ENCODE data around the gene TSPAN3. TPM values are rescaled to one million over a fixed set of nuclear protein-coding genes. Genes with fewer than 3 reads are reported as not detected.
A peak's percentile ranks its signal among the peaks of the same experiment; 100 is the strongest.

TSPAN3 gene
- total RNA-seq, 1 donor from 2014 or later, result 113 TPM

GRCh38 chr15:76994971-76995945 is 75.7 kb downstream of the TSPAN3 start, which contains the start of gene PSTPIP1:
PSTPIP1 (plus strand) TSS chr15:76995126; CDS start chr15:76995574, 448 bp downstream.
- POLR2A ChIA-PET, result interaction anchor here (0.5 to 3.0 kb wide), 21 partner anchors 10 to 1604 kb away, joined by 3 to 16 read pairs (median 5); partner anchors contain the start of genes RCN2, SCAPER and TSPAN3
- no peaks in the 10 kb centered on the region for H3K27me3 Mint-ChIP-seq
- intact Hi-C loops (cut with micrococcal nuclease), result loop anchor here (1.0 to 2.0 kb wide), 2 partner anchors 16 to 64 kb away; partner anchors contain the start of gene RCN2
- peak; percentile 64 for DNase-seq
- peak within 1 kb of the TSS; percentile 95 for H3K27ac Mint-ChIP-seq
- H3K4me3 Mint-ChIP-seq, result peak within 1 kb of the TSS; percentile 88
- CTCF ChIA-PET, result interaction anchor here (0.8 to 1.6 kb wide), 4 partner anchors 22 to 548 kb away, joined by 4 to 5 read pairs (median 4); no protein-coding TSS in a partner anchor
- H3K9me3 Mint-ChIP-seq, result no peaks in the 10 kb centered on the region
- peak; percentile 90 for ATAC-seq (ENCODE audit: low read depth)
- no peak for TF ChIP-seq CTCF (IDR thresholded peaks at IDR 0.05)
- peaks cover 15% of the 10 kb centered on the region for H3K36me3 Mint-ChIP-seq (ENCODE audit: low read depth)
- peaks cover 60% of the 10 kb centered on the region for H3K4me1 Mint-ChIP-seq

GRCh38 chr15:76994496-76994895 is 76.4 kb downstream of the TSPAN3 start:
- Mint-ChIP-seq H3K4me1 (peaks cover 63% of the 10 kb centered on the region), H3K27me3 (no peaks in the 10 kb centered on the region), H3K27ac (peak overlapping the region; percentile 95), H3K36me3 (ENCODE audit: low read depth) (peaks cover 13% of the 10 kb centered on the region), H3K9me3 (no peaks in the 10 kb centered on the region), H3K4me3 (peak overlapping the region; percentile 88)
- ChIA-PET CTCF (interaction anchor here (1.1 kb wide), 1 partner anchor 21 kb away, joined by 5 read pairs; no protein-coding TSS in a partner anchor), POLR2A (interaction anchor here (0.6 to 3.0 kb wide), 14 partner anchors 11 to 543 kb away, joined by 3 to 12 read pairs (median 5); partner anchors contain the start of genes SCAPER and TSPAN3)
- no peak for TF ChIP-seq CTCF (IDR thresholded peaks at IDR 0.05)
- ATAC-seq (ENCODE audit: low read depth), result no peak
- intact Hi-C loops (cut with micrococcal nuclease), result loop anchor here (2.0 kb wide), 1 partner anchor 64 kb away; the partner anchor contains the start of gene RCN2
- DNase-seq, result no peak

GRCh38 chr15:76994001-76994400 is 76.9 kb downstream of the TSPAN3 start:
- H3K4me1 Mint-ChIP-seq, result peaks cover 60% of the 10 kb centered on the region
- H3K27me3 Mint-ChIP-seq, result no peaks in the 10 kb centered on the region
- CTCF ChIA-PET, result no interaction called here
- peaks cover 9% of the 10 kb centered on the region for H3K36me3 Mint-ChIP-seq (ENCODE audit: low read depth)
- intact Hi-C loops (cut with micrococcal nuclease), result loop anchor here (2.0 kb wide), 1 partner anchor 63 kb away; the partner anchor contains the start of gene RCN2
- no peak overlapping the region for H3K4me3 Mint-ChIP-seq
- no peak for ATAC-seq (ENCODE audit: low read depth)
- POLR2A ChIA-PET, result interaction anchor here (0.6 to 3.0 kb wide), 6 partner anchors 9 to 89 kb away, joined by 3 to 12 read pairs (median 6); partner anchors contain the start of gene SCAPER
- H3K27ac Mint-ChIP-seq, result peak overlapping the region; percentile 95
- TF ChIP-seq CTCF (IDR thresholded peaks at IDR 0.05), result no peak
- peak; percentile 12 for DNase-seq
- H3K9me3 Mint-ChIP-seq, result no peaks in the 10 kb centered on the region

GRCh38 chr15:76993114-76993725 is 77.7 kb downstream of the TSPAN3 start:
- H3K4me1 Mint-ChIP-seq, result peaks cover 63% of the 10 kb centered on the region
- DNase-seq (no peak), ATAC-seq (ENCODE audit: low read depth) (no peak)
- CTCF ChIA-PET, result no interaction called here
- POLR2A ChIA-PET, result interaction anchor here (1.0 to 2.2 kb wide), 2 partner anchors 10 to 23 kb away, joined by 3 to 7 read pairs; no protein-coding TSS in a partner anchor
- intact Hi-C loops (cut with micrococcal nuclease), result no loop called here
- TF ChIP-seq CTCF (IDR thresholded peaks at IDR 0.05), result no peak
- no peaks in the 10 kb centered on the region for H3K9me3 Mint-ChIP-seq
- H3K27me3 Mint-ChIP-seq, result no peaks in the 10 kb centered on the region
- H3K27ac Mint-ChIP-seq, result peak overlapping the region; percentile 95
- H3K36me3 Mint-ChIP-seq (ENCODE audit: low read depth), result peaks cover 6% of the 10 kb centered on the region
- H3K4me3 Mint-ChIP-seq, result no peak overlapping the region

All from activated B cell treated with CpG ODN at 0.5 μM for 24 hours (primary cell).